Measurements from ENCODE around the gene ZNF547.

DNA sequence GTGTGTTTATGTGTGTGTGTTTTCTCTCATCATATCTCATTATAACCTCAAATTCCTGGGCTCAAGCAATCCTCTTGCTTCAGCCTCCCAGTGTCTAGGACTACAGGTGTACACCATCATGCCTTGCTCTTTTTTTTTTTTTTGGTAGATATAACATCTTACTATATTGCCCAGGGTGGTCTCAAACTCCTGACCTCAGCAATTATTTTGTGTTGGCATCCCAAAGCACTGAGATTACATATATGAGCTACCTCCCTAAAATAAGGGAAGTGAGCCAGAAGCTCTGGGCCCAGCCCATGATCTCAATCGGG, 43.5 kb upstream of the ZNF547 start:
- TF ChIP-seq, protein P1, sequence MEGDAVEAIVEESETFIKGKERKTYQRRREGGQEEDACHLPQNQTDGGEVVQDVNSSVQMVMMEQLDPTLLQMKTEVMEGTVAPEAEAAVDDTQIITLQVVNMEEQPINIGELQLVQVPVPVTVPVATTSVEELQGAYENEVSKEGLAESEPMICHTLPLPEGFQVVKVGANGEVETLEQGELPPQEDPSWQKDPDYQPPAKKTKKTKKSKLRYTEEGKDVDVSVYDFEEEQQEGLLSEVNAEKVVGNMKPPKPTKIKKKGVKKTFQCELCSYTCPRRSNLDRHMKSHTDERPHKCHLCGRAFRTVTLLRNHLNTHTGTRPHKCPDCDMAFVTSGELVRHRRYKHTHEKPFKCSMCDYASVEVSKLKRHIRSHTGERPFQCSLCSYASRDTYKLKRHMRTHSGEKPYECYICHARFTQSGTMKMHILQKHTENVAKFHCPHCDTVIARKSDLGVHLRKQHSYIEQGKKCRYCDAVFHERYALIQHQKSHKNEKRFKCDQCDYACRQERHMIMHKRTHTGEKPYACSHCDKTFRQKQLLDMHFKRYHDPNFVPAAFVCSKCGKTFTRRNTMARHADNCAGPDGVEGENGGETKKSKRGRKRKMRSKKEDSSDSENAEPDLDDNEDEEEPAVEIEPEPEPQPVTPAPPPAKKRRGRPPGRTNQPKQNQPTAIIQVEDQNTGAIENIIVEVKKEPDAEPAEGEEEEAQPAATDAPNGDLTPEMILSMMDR (conservative IDR thresholded peaks at IDR 0.05), result no peak
- no peak for TF ChIP-seq EZH2 (IDR thresholded peaks at IDR 0.05; ENCODE audit: low read depth)
